Measurements from ENCODE around the gene TRIM67. TPM values are rescaled to one million over a fixed set of nuclear protein-coding genes. Genes with fewer than 3 reads are reported as not detected.

The TRIM67 gene
- total RNA-seq, 1 experiment from 2014 or later, result 0.54 TPM

GRCh38 chr1:231217056-231217455 is 55.2 kb downstream of the TRIM67 start:
- Histone ChIP-seq H3K36me3 (ENCODE audit: control insufficient read depth, insufficient read depth, low read length) (no peaks in the 10 kb centered on the region), H3K27me3 (replicated peaks; ENCODE audit: control insufficient read depth, insufficient read depth, low read length) (no peaks in the 10 kb centered on the region), H3K4me1 (peaks cover 78% of the 10 kb centered on the region), H3K4me3 (ENCODE audit: low read depth, low read length) (no peak overlapping the region), H3K9me3 (no peaks in the 10 kb centered on the region)
- H3K27me3 Mint-ChIP-seq (ENCODE audit: insufficient read depth, unreplicated experiment), result no peaks in the 10 kb centered on the region
- ChIA-PET POLR2A (no interaction called here), CTCF (interaction anchor here (0.9 kb wide), 1 partner anchor 238 kb away, joined by 3 read pairs; the partner anchor contains the start of genes ARV1 and TTC13)
- intact Hi-C loops (cut with micrococcal nuclease; ENCODE audit: unreplicated experiment), result loop anchor here (10.0 kb wide), 1 partner anchor 352 kb away; the partner anchor contains the start of gene C1orf198
- no peak for TF ChIP-seq CTCF (IDR thresholded peaks at IDR 0.05; ENCODE audit: insufficient read depth in 1 of 2, low read depth in 1 of 2, low read length in 1 of 2, severe bottlenecking in 1 of 2, unreplicated experiment in 1 of 2)
- peaks cover 55% of the 10 kb centered on the region for H3K4me1 Mint-ChIP-seq (ENCODE audit: low read depth, unreplicated experiment)
- DNase-seq, result no peak
- no TSS peak for BruUV-seq (replicated peaks)
- no peaks in the 10 kb centered on the region for H3K9me3 Mint-ChIP-seq (ENCODE audit: unreplicated experiment)
- peaks cover 26% of the 10 kb centered on the region for H3K36me3 Mint-ChIP-seq (ENCODE audit: insufficient read depth, unreplicated experiment)
- peak overlapping the region; percentile 95 for H3K27ac Mint-ChIP-seq (ENCODE audit: unreplicated experiment)
- no peak overlapping the region for H3K4me3 Mint-ChIP-seq (ENCODE audit: unreplicated experiment)

- no peaks in the 10 kb centered on the region for H3K9me3 Mint-ChIP-seq (ENCODE audit: unreplicated experiment)
- H3K36me3 ChIP-seq (ENCODE audit: control insufficient read depth, insufficient read depth, low read length), result no peaks in the 10 kb centered on the region
- no peaks in the 10 kb centered on the region for H3K9me3 ChIP-seq
- peaks cover 68% of the 10 kb centered on the region for H3K4me1 ChIP-seq
- no peak overlapping the region for H3K4me3 ChIP-seq (ENCODE audit: low read depth, low read length)
- no peak for DNase-seq
- H3K27me3 ChIP-seq (replicated peaks; ENCODE audit: control insufficient read depth, insufficient read depth, low read length), result no peaks in the 10 kb centered on the region
- peak overlapping the region; percentile 15 for H3K4me3 Mint-ChIP-seq (ENCODE audit: unreplicated experiment)
- peak overlapping the region; percentile 95 for H3K27ac Mint-ChIP-seq (ENCODE audit: unreplicated experiment)
- H3K27me3 Mint-ChIP-seq (ENCODE audit: insufficient read depth, unreplicated experiment), result no peaks in the 10 kb centered on the region
- TF ChIP-seq CTCF (IDR thresholded peaks at IDR 0.05; ENCODE audit: insufficient read depth in 1 of 2, low read depth in 1 of 2, low read length in 1 of 2, severe bottlenecking in 1 of 2, unreplicated experiment in 1 of 2), result no peak
- intact Hi-C loops (cut with micrococcal nuclease; ENCODE audit: unreplicated experiment), result loop anchor here (2.0 to 10.0 kb wide), 2 partner anchors 279 to 353 kb away; partner anchors contain the start of gene C1orf198
- peaks cover 45% of the 10 kb centered on the region for H3K4me1 Mint-ChIP-seq (ENCODE audit: low read depth, unreplicated experiment)
- no TSS peak for BruUV-seq (replicated peaks)
- ChIA-PET POLR2A (no interaction called here), CTCF (no interaction called here)
- H3K36me3 Mint-ChIP-seq (ENCODE audit: insufficient read depth, unreplicated experiment), result peaks cover 21% of the 10 kb centered on the region
Measured at GRCh38 chr1:231218078-231218477, 56.2 kb downstream of the TRIM67 start.

DNA sequence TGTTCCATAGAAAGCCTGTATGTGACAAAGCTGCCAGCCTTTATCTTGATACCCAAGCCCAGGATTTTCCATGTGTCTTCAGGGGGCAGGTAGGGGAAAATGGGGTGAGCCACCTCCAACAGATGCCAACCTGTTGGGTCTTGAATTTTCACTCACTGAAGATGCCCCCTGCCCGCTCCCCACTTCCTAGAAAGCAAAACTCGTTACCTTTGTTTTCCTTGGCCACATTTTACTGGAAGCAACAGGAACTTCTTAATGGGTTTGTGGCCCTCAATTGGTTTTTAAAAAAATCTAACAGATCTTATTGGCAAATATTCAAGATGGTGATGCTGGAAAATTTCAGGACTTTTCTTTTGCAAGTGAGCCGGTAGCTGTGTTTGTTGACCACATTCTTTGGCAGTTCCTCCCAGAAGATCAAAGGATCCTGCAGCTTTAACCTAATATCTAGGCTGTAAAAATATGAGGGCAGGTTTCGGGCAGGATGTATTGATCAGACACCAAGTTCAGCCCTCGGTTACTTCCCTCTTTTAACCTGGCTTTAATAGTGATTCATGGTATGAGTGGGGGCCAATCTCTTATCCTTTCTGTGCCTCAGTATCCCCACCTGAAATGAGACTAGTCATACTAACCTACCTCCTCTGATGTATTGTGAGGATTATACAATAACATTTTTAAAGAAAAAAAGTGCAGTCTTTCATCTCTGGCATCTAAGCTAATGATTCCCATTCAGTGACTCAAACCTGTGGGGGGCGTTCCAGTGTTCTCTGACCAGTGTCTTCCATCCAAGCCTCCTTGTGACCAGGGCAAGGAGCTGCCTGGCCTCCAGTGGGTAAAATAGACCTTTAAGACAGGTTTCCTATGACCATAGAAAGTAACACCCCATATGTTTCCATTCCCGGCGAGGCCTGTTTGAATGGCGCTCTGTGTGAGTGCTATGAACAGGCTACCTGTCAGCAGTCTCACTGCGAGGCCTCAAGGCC is 57.9 kb downstream of the TRIM67 start:
- peaks cover 39% of the 10 kb centered on the region for H3K4me1 Mint-ChIP-seq (ENCODE audit: low read depth, unreplicated experiment)

More for the DNA sequence above, 57.9 kb downstream of the TRIM67 start:
- ChIA-PET POLR2A (interaction anchor here (0.6 to 1.9 kb wide), 3 partner anchors 14 to 181 kb away, joined by 3 to 9 read pairs (median 5); partner anchors contain the start of genes EXOC8 and SPRTN), CTCF (interaction anchor here (0.6 to 1.5 kb wide), 3 partner anchors 14 to 578 kb away, joined by 3 to 9 read pairs (median 3); no protein-coding TSS in a partner anchor)
- H3K36me3 ChIP-seq (ENCODE audit: control insufficient read depth, insufficient read depth, low read length), result no peaks in the 10 kb centered on the region
- peaks cover 56% of the 10 kb centered on the region for H3K4me1 ChIP-seq
- Mint-ChIP-seq H3K36me3 (ENCODE audit: insufficient read depth, unreplicated experiment) (peaks cover 28% of the 10 kb centered on the region), H3K4me3 (ENCODE audit: unreplicated experiment) (peak overlapping the region; percentile 14), H3K9me3 (ENCODE audit: unreplicated experiment) (no peaks in the 10 kb centered on the region), H3K27me3 (ENCODE audit: insufficient read depth, unreplicated experiment) (no peaks in the 10 kb centered on the region), H3K27ac (ENCODE audit: unreplicated experiment) (peak overlapping the region; percentile 95)
- intact Hi-C loops (cut with micrococcal nuclease; ENCODE audit: unreplicated experiment), result loop anchor here (1.0 to 10.0 kb wide), 3 partner anchors 15 to 355 kb away; partner anchors contain the start of gene C1orf198
- H3K27me3 ChIP-seq (replicated peaks; ENCODE audit: control insufficient read depth, insufficient read depth, low read length), result no peaks in the 10 kb centered on the region
- no peak overlapping the region for H3K4me3 ChIP-seq (ENCODE audit: low read depth, low read length)
- peak; percentile 62 to 67 for DNase-seq
- TSS peak; percentile 54 for BruUV-seq (replicated peaks)
- no peak for TF ChIP-seq CTCF (IDR thresholded peaks at IDR 0.05; ENCODE audit: insufficient read depth in 1 of 2, low read depth in 1 of 2, low read length in 1 of 2, severe bottlenecking in 1 of 2, unreplicated experiment in 1 of 2)
- no peaks in the 10 kb centered on the region for H3K9me3 ChIP-seq

Measured in Caco-2 (cell line).